CD8-positive, alpha-beta memory T cell (primary cell): ENCODE data around the gene LAMTOR2. TPM values are rescaled to one million over a fixed set of nuclear protein-coding genes. Genes with fewer than 3 reads are reported as not detected.

Experiments used
- CTCF ChIA-PET: fragments of 350-600 bp; sonication (Branson Sonifier 250); formaldehyde crosslinking; loops from one replicate; lab custom pipeline; 2021; ENCODE audit warnings: antibody characterized with exemption; lab: Charles Lee
- POLR2A ChIA-PET: fragments of 350-600 bp; sonication (Branson Sonifier 250); formaldehyde crosslinking; loops from one replicate; lab custom pipeline; 2021; ENCODE audit warnings: antibody characterized with exemption; lab: Charles Lee
- DNase-seq, 5 donors: peaks; one replicate each; pipeline versions ENCODE4 v3.0.0 to v3.0.0-alpha.2; 2020 to 2022; ENCODE audit warnings: mixed read lengths in 1 of 5
- H3K27ac ChIP-seq: one replicate; pipeline ENCODE4 v1.7.0; 2013; ENCODE audit warnings: low read depth, mild to moderate bottlenecking, low read length, moderate library complexity
- H3K27me3 ChIP-seq: 2 replicates; pipeline ENCODE4 v1.7.0; 2013; ENCODE audit warnings: low read length, mild to moderate bottlenecking; ENCODE audit not compliant: insufficient read depth, poor library complexity, severe bottlenecking
- H3K36me3 ChIP-seq: 2 replicates; pipeline ENCODE4 v1.7.0; 2013; ENCODE audit warnings: mild to moderate bottlenecking, low read length, moderate library complexity; ENCODE audit not compliant: insufficient read depth
- H3K4me1 ChIP-seq: 2 replicates; pipeline ENCODE4 v1.7.0; 2013; ENCODE audit warnings: mild to moderate bottlenecking, low read length, moderate library complexity; ENCODE audit not compliant: insufficient read depth
- H3K4me3 ChIP-seq: 2 replicates; pipeline ENCODE4 v1.7.0; 2013; ENCODE audit warnings: mild to moderate bottlenecking, low read length
- H3K9me3 ChIP-seq: 2 replicates; pipeline ENCODE4 v1.7.0; 2013; ENCODE audit warnings: mild to moderate bottlenecking, low read length
- H3K27ac Mint-ChIP-seq, 8 donors: one replicate each; pipeline ENCODE4 v1.8.0; 2020 to 2021; ENCODE audit warnings: mixed read lengths in 8 of 8, mild to moderate bottlenecking in 6 of 8, inconsistent platforms in 3 of 8, moderate library complexity in 3 of 8
- H3K27me3 Mint-ChIP-seq, 2 donors: one replicate each; pipeline ENCODE4 v1.8.0; 2020 to 2021; ENCODE audit warnings: mixed read lengths in 2 of 2, mild to moderate bottlenecking in 1 of 2, moderate library complexity in 1 of 2
- H3K36me3 Mint-ChIP-seq, 3 donors: one replicate each; pipeline ENCODE4 v1.8.0; 2020 to 2021; ENCODE audit warnings: mixed read lengths in 3 of 3, inconsistent platforms in 1 of 3, mild to moderate bottlenecking in 1 of 3
- H3K4me1 Mint-ChIP-seq, 3 donors: one replicate each; pipeline ENCODE4 v1.8.0; 2020 to 2021; ENCODE audit warnings: mixed read lengths in 3 of 3, inconsistent platforms in 1 of 3, mild to moderate bottlenecking in 1 of 3
- H3K4me3 Mint-ChIP-seq, 7 donors: one replicate each; pipeline ENCODE4 v1.8.0; 2020 to 2021; ENCODE audit warnings: mixed read lengths in 7 of 7, mild to moderate bottlenecking in 6 of 7, moderate library complexity in 4 of 7, inconsistent platforms in 2 of 7
- H3K9me3 Mint-ChIP-seq, 5 donors: one replicate each; pipeline ENCODE4 v1.8.0; 2020 to 2022; ENCODE audit warnings: mixed read lengths in 5 of 5, mild to moderate bottlenecking in 3 of 5, moderate library complexity in 2 of 5, inconsistent platforms in 1 of 5
- polyA plus RNA-seq: library from polyadenylated mRNA; unstranded; fragments of 300-500 nt; fragmentation: Illumina TruSeq; gene quantifications from one replicate; pipeline ENCODE4 v1.2.3, GENCODE V29; 2021
- total RNA-seq, 2 experiments: library from RNA; stranded (reverse); gene quantifications; one replicate each; pipeline ENCODE4 v1.2.3, GENCODE V29; 2021

The LAMTOR2 gene
- total and polyA plus RNA-seq, 3 experiments from 2014 or later, result 61.9 to 134 (median 67.4) TPM

DNA sequence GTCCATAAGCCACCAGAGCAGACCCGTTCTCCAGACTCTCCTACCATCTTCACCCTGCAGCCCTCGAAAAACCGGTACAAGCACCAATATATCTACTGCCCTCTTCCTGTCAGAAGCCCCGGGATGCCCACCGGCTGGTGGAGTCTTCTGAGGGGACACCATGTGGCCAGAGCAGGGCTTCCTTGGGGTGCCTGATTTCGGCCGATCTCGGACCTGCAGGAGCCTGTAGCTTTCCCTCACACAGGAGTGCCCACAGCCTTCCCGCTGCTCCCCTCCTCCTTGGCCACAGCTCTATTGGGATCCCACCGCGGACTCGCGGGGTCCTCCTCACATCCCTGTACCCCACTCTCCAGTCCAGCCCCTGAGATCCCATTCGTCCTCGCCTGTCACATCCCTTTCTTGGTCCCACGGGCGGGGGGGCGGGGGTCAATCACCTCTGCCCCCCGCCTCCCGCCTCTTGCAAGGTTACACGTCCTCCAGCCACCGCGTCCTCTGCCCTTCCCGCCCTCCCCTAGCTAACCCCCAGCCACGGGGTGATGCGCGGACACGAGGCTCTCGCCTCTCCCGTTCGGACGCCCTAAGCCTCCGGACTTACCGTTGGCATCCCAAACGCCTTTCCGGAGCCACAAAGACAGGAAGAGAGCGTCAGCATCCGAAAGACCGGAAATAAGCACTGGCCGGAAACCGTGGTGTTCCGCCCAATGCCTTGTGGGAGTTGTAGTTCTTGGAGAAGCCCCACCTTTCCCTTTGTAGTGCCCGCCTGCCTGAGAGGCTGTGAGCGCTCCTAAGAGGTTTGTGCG lies 34.1 kb upstream of the LAMTOR2 start, which contains the start of gene SSR2:
TSS of gene SSR2 (minus strand) at position 659 of the 800 bp plus-strand sequence. CDS start 784 bp downstream, outside the sequence.
- peak within 1 kb of the TSS; percentile 49 for H3K27ac ChIP-seq
- H3K4me1 Mint-ChIP-seq, result peaks cover 28 to 45% (median 44%) of the 10 kb centered on the region in 3 donors
- H3K4me3 ChIP-seq, result peak within 1 kb of the TSS; percentile 80
- H3K36me3 Mint-ChIP-seq, result peaks cover 10 to 39% (median 10%) of the 10 kb centered on the region in 3 donors
- no peaks in the 10 kb centered on the region for H3K27me3 ChIP-seq
- POLR2A ChIA-PET, result interaction anchor here (0.7 kb wide), 1 partner anchor 14 kb away, joined by 4 read pairs; no protein-coding TSS in a partner anchor
- CTCF ChIA-PET, result interaction anchor here (0.6 to 1.0 kb wide), 2 partner anchors 110 to 671 kb away, joined by 3 to 4 read pairs; no protein-coding TSS in a partner anchor
- H3K27me3 Mint-ChIP-seq, result peaks cover under 1 to 5% of the 10 kb centered on the region in 2 donors
- H3K27ac Mint-ChIP-seq, result peak within 1 kb of the TSS; percentile 76 to 99 (median 96)
- peak; percentile 72 to 90 (median 82) for DNase-seq
- peak within 1 kb of the TSS; percentile 93 to 100 (median 98) for H3K4me3 Mint-ChIP-seq
- peaks cover 14% of the 10 kb centered on the region for H3K4me1 ChIP-seq
- H3K9me3 Mint-ChIP-seq, result no peaks in the 10 kb centered on the region
- H3K36me3 ChIP-seq, result peaks cover 3% of the 10 kb centered on the region
- no peaks in the 10 kb centered on the region for H3K9me3 ChIP-seq

DNA sequence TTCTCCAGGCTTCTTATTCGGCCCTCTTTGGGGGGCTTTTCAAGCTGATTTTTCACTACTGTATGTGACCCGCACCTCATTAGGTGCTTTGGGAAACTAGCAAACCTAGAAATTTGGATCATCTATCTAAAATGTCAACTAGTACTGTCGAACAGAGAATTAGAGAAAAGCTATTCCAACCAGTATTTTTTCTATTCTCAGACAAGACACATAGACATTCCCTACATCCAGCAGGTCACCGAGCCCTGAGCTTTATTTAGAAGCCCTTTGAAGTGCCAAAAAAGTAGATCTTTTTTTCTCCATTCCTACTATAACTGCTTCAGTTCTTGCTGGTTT lies 33.5 kb upstream of the LAMTOR2 start:
- Mint-ChIP-seq H3K9me3 (no peaks in the 10 kb centered on the region), H3K4me1 (peaks cover 32 to 48% (median 45%) of the 10 kb centered on the region in 3 donors), H3K27me3 (peaks cover 7 to 9% of the 10 kb centered on the region in 2 donors), H3K27ac (peak overlapping the region; percentile 76 to 99 (median 96)), H3K36me3 (peaks cover 10 to 37% (median 10%) of the 10 kb centered on the region in 3 donors), H3K4me3 (peak overlapping the region; percentile 93 to 100 (median 98))
- H3K4me3 ChIP-seq, result peak overlapping the region; percentile 80
- no peaks in the 10 kb centered on the region for H3K9me3 ChIP-seq
- no peaks in the 10 kb centered on the region for H3K27me3 ChIP-seq
- no peaks in the 10 kb centered on the region for H3K36me3 ChIP-seq
- CTCF ChIA-PET, result interaction anchor here (0.6 to 1.0 kb wide), 2 partner anchors 109 to 671 kb away, joined by 3 to 4 read pairs; no protein-coding TSS in a partner anchor
- no peak for DNase-seq
- H3K4me1 ChIP-seq, result peaks cover 14% of the 10 kb centered on the region
- POLR2A ChIA-PET, result interaction anchor here (0.7 kb wide), 1 partner anchor 13 kb away, joined by 4 read pairs; no protein-coding TSS in a partner anchor
- H3K27ac ChIP-seq, result peak overlapping the region; percentile 49

DNA sequence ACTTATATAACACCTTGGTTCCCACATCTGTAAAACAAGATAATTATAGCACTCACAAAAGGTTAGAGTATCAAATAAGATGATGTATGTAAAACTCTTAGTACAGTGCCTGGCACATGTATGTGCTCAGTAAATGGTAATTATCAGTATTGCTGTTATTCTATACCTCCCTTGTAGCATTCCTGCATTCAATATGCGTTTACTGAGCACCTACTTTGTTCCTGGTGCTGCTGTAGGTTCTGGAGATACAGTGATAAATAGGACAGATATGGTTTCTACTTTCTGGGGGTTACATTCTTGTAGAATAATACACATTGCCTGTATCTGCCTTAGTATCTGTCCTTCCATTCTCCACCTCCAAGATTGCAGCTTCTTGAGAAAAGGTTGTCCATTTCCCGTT lies 32.6 kb upstream of the LAMTOR2 start:
- CTCF ChIA-PET, result no interaction called here
- peak overlapping the region in 6 of 8 donors; percentile 8 to 87 (median 73) for H3K27ac Mint-ChIP-seq
- no peaks in the 10 kb centered on the region for H3K9me3 Mint-ChIP-seq
- peaks cover 30 to 44% (median 40%) of the 10 kb centered on the region in 3 donors for H3K4me1 Mint-ChIP-seq
- Histone ChIP-seq H3K36me3 (no peaks in the 10 kb centered on the region), H3K4me1 (peaks cover 14% of the 10 kb centered on the region), H3K4me3 (no peak overlapping the region), H3K27ac (no peak overlapping the region), H3K27me3 (no peaks in the 10 kb centered on the region), H3K9me3 (no peaks in the 10 kb centered on the region)
- H3K36me3 Mint-ChIP-seq, result peaks cover 4 to 31% (median 7%) of the 10 kb centered on the region in 3 donors
- POLR2A ChIA-PET, result interaction anchor here (0.6 kb wide), 1 partner anchor 14 kb away, joined by 6 read pairs; no protein-coding TSS in a partner anchor
- H3K27me3 Mint-ChIP-seq, result peaks cover 7 to 9% of the 10 kb centered on the region in 2 donors
- no peak for DNase-seq
- H3K4me3 Mint-ChIP-seq, result peak overlapping the region in 6 of 7 donors; percentile 35 to 68 (median 50)

DNA sequence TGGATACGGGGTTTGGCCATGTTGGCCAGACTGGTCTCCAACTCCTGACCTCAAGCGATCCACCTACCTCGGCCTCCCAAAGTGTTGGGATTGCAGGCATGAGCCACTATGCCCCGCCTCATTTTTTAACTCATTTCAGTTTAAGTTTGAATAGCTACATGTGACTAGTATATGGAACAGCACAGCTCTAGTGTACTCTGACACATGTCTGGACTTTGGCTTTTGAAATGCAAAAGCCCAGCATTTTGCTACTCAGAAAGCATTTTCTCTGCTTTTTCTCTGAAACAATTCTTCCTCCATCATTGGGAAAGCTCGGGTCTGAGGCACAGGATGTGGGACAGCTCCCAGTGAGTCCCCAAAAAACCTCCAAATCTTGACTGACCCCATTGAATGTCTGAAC lies 29.8 kb upstream of the LAMTOR2 start:
- no peak for DNase-seq
- H3K9me3 ChIP-seq, result no peaks in the 10 kb centered on the region
- CTCF ChIA-PET, result interaction anchor here (1.0 kb wide), 1 partner anchor 41 kb away, joined by 3 read pairs; no protein-coding TSS in a partner anchor
- peak overlapping the region in 1 of 8 donors; percentile 50 for H3K27ac Mint-ChIP-seq
- H3K27ac ChIP-seq, result no peak overlapping the region
- H3K9me3 Mint-ChIP-seq, result no peaks in the 10 kb centered on the region
- no peaks in the 10 kb centered on the region for H3K36me3 ChIP-seq
- no peak overlapping the region for H3K4me3 Mint-ChIP-seq
- no peaks in the 10 kb centered on the region for H3K27me3 ChIP-seq
- no peak overlapping the region for H3K4me3 ChIP-seq
- POLR2A ChIA-PET, result no interaction called here
- H3K27me3 Mint-ChIP-seq, result peaks cover 7 to 9% of the 10 kb centered on the region in 2 donors
- peaks cover 21 to 28% (median 23%) of the 10 kb centered on the region in 3 donors for H3K4me1 Mint-ChIP-seq
- H3K36me3 Mint-ChIP-seq, result peaks cover 0 to 9% (median 0%) of the 10 kb centered on the region in 3 donors
- peaks cover 5% of the 10 kb centered on the region for H3K4me1 ChIP-seq

GRCh38 chr1:156025876-156026275 lies 28.7 kb upstream of the LAMTOR2 start:
- peaks cover 7 to 9% of the 10 kb centered on the region in 2 donors for H3K27me3 Mint-ChIP-seq
- no peaks in the 10 kb centered on the region for H3K27me3 ChIP-seq
- DNase-seq, result peak in 4 of 5 donors; percentile 4 to 54 (median 16)
- H3K36me3 Mint-ChIP-seq, result no peaks in the 10 kb centered on the region
- H3K4me1 Mint-ChIP-seq, result peaks cover 13 to 19% (median 13%) of the 10 kb centered on the region in 3 donors
- no peaks in the 10 kb centered on the region for H3K9me3 ChIP-seq
- no peak overlapping the region for H3K27ac Mint-ChIP-seq
- H3K4me3 ChIP-seq, result no peak overlapping the region
- H3K36me3 ChIP-seq, result no peaks in the 10 kb centered on the region
- no peaks in the 10 kb centered on the region for H3K9me3 Mint-ChIP-seq
- H3K4me1 ChIP-seq, result no peaks in the 10 kb centered on the region
- ChIA-PET CTCF (interaction anchor here (0.6 to 1.1 kb wide), 4 partner anchors 21 to 1543 kb away, joined by 3 to 4 read pairs (median 3); no protein-coding TSS in a partner anchor), POLR2A (no interaction called here)
- no peak overlapping the region for H3K27ac ChIP-seq
- no peak overlapping the region for H3K4me3 Mint-ChIP-seq

- Mint-ChIP-seq H3K27ac (no peak overlapping the region), H3K4me1 (peaks cover 9 to 14% (median 9%) of the 10 kb centered on the region in 3 donors), H3K36me3 (no peaks in the 10 kb centered on the region), H3K4me3 (peak overlapping the region in 1 of 7 donors; percentile 37), H3K9me3 (no peaks in the 10 kb centered on the region), H3K27me3 (peaks cover 7 to 9% of the 10 kb centered on the region in 2 donors)
- H3K27me3 ChIP-seq, result no peaks in the 10 kb centered on the region
- H3K4me3 ChIP-seq, result no peak overlapping the region
- no peak overlapping the region for H3K27ac ChIP-seq
- CTCF ChIA-PET, result interaction anchor here (1.1 kb wide), 1 partner anchor 21 kb away, joined by 3 read pairs; no protein-coding TSS in a partner anchor
- POLR2A ChIA-PET, result no interaction called here
- no peak for DNase-seq
- no peaks in the 10 kb centered on the region for H3K4me1 ChIP-seq
- H3K36me3 ChIP-seq, result no peaks in the 10 kb centered on the region
- no peaks in the 10 kb centered on the region for H3K9me3 ChIP-seq
Observed at GRCh38 chr1:156026588-156026987, 28.0 kb upstream of the LAMTOR2 start.

DNA sequence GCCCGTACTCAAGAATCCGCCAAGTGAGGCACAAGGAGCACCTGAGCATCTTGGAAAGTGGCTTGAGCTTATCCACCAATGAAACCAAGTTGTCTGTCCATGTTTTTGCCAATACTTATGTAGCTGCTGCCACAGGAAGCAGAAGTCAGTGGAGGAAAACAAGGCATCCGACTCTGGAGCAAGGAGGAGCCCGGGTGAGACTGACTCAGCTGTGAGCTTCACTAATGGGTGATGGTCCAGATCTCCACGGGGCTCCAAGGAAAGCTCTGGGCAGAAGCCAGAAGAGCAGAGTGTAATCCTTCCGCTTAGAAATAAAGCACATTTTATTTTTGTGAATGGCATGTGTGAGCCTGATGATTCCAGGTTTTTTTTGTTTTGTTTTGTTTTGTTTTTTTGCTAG lies 21.6 kb upstream of the LAMTOR2 start:
- H3K27me3 ChIP-seq, result no peaks in the 10 kb centered on the region
- H3K27ac Mint-ChIP-seq, result no peak overlapping the region
- no peaks in the 10 kb centered on the region for H3K9me3 ChIP-seq
- H3K36me3 Mint-ChIP-seq, result peaks cover 0 to 21% (median 2%) of the 10 kb centered on the region in 3 donors
- H3K27ac ChIP-seq, result no peak overlapping the region
- no peak for DNase-seq
- H3K4me3 Mint-ChIP-seq, result no peak overlapping the region
- H3K4me3 ChIP-seq, result no peak overlapping the region
- no peaks in the 10 kb centered on the region for H3K36me3 ChIP-seq
- H3K27me3 Mint-ChIP-seq, result no peaks in the 10 kb centered on the region
- H3K4me1 Mint-ChIP-seq, result peaks cover 0 to 2% (median 0%) of the 10 kb centered on the region in 3 donors
- POLR2A ChIA-PET, result no interaction called here
- CTCF ChIA-PET, result interaction anchor here (1.0 kb wide), 1 partner anchor 102 kb away, joined by 5 read pairs; no protein-coding TSS in a partner anchor
- H3K4me1 ChIP-seq, result no peaks in the 10 kb centered on the region
- no peaks in the 10 kb centered on the region for H3K9me3 Mint-ChIP-seq
